K562 (cell line): ENCODE measurements around the gene PYCR2. TPM values are rescaled to one million over a fixed set of nuclear protein-coding genes. Genes with fewer than 3 reads are reported as not detected.

Experiments
- ATAC-seq: fragments of 200-7000 bp; cut with Tn5 transposase; 3 replicates; pipeline ENCODE4 v1.9.1; 2020; ENCODE audit warnings: moderate library complexity
- BruUV-seq: library from RNA; stranded (reverse); fragments of 400-500 nt; replicated peaks from 2 replicates; lab custom pipeline; 2021; lab: Mats Ljungman, UMichigan
- CTCF ChIA-PET: fragments of 300-600 bp; formaldehyde crosslinking; extraction: SDS; loops from one replicate; lab custom pipeline; 2021; ENCODE audit warnings: low intra/inter-chr PET ratio; lab: Yijun Ruan, JAX
- POLR2A ChIA-PET: fragments of 300-600, 350-650 bp; sonication (Branson Sonifier 250); formaldehyde crosslinking; extraction: SDS; loops from one replicate; lab custom pipeline; 2021; ENCODE audit warnings: antibody characterized with exemption, inconsistent platforms; lab: Yijun Ruan, JAX
- DNase-seq, 4 experiments: peaks; one replicate each; pipeline versions ENCODE4 v3.0.0 to v3.0.0-alpha.2; 2011 to 2018; ENCODE audit warnings: low spot score in 3 of 4, mixed read lengths in 3 of 4; ENCODE audit errors: extremely low read depth in 1 of 4
- FAIRE-seq: peaks from 2 replicates; lab custom pipeline; 2011; peaks lifted over from hg19 to GRCh38; lab: Jason Lieb, UNC
- H2AFZ ChIP-seq: 2 replicates; pipeline ENCODE4 v1.6.0; 2011; ENCODE audit warnings: low read depth, low read length, control low read depth, inconsistent platforms
- H3K27ac ChIP-seq: fragments of 200-600 bp; 3 replicates; pipeline ENCODE4 v1.8.0; 2011; ENCODE audit warnings: low read depth, mild to moderate bottlenecking, control low read depth, inconsistent platforms, low read length, moderate library complexity, mixed read lengths; ENCODE audit errors: extremely low read depth
- H3K27me3 ChIP-seq, 2 experiments: fragments of 300-600 bp in 1 of 2; 2 replicates in 1 of 2; 3 replicates in 1 of 2; pipeline versions ENCODE4 v1.6.0 to v1.8.0; 2011; ENCODE audit warnings: inconsistent platforms in 2 of 2, low read length in 2 of 2, mild to moderate bottlenecking in 1 of 2, mixed read lengths in 1 of 2, moderate library complexity in 1 of 2; ENCODE audit not compliant: control insufficient read depth in 2 of 2, insufficient read depth in 2 of 2
- H3K36me3 ChIP-seq: fragments of 300-600 bp; 3 replicates; pipeline ENCODE4 v1.8.0; 2011; ENCODE audit warnings: mild to moderate bottlenecking, low read length, inconsistent platforms; ENCODE audit not compliant: control insufficient read depth, insufficient read depth
- H3K4me1 ChIP-seq, 2 experiments: fragments of 200-600 bp in 1 of 2; replicated peaks in 1 of 2; 2 replicates in 1 of 2; 3 replicates in 1 of 2; pipeline versions ENCODE4 v1.5.1 to v1.8.0; 2011; ENCODE audit warnings: inconsistent platforms in 2 of 2, low read length in 2 of 2, mild to moderate bottlenecking in 1 of 2, mixed read lengths in 1 of 2, moderate library complexity in 1 of 2; ENCODE audit not compliant: control insufficient read depth in 2 of 2, insufficient read depth in 2 of 2
- H3K4me2 ChIP-seq: 2 replicates; pipeline ENCODE4 v1.6.1; 2011; ENCODE audit warnings: low read length, control low read depth, inconsistent platforms, mixed read lengths; ENCODE audit not compliant: insufficient read depth
- H3K4me3 ChIP-seq: fragments of 200-600 bp; sonication (generic), shearing (Covaris generic); 2 replicates; pipeline ENCODE4 v1.5.1; 2016; ENCODE audit warnings: control low read depth, inconsistent platforms
- H3K79me2 ChIP-seq: fragments of 200-600 bp; 3 replicates; pipeline ENCODE4 v1.8.0; 2011; ENCODE audit warnings: low read length, inconsistent platforms; ENCODE audit not compliant: control insufficient read depth, insufficient read depth
- H3K9ac ChIP-seq, 2 experiments: 2 replicates each; pipeline versions ENCODE4 v1.6.0 to v1.6.1; 2011; ENCODE audit warnings: low read depth in 2 of 2, low read length in 2 of 2, control low read depth in 1 of 2, inconsistent platforms in 1 of 2, mild to moderate bottlenecking in 1 of 2, mixed read lengths in 1 of 2; ENCODE audit not compliant: insufficient read depth in 1 of 2
- H3K9me1 ChIP-seq: one replicate; pipeline ENCODE4 v1.6.0; 2011; ENCODE audit warnings: inconsistent platforms, mild to moderate bottlenecking, low read length, moderate library complexity; ENCODE audit not compliant: control insufficient read depth, insufficient read depth
- H3K9me3 ChIP-seq: replicated peaks from 2 replicates; pipeline ENCODE4 v1.5.1; 2011; ENCODE audit warnings: low read depth, low read length, inconsistent platforms; ENCODE audit not compliant: control insufficient read depth, insufficient read depth
- H4K20me1 ChIP-seq: replicated peaks from 2 replicates; pipeline ENCODE4 v1.6.1; 2011; ENCODE audit warnings: low read length, inconsistent platforms, mixed read lengths; ENCODE audit not compliant: control insufficient read depth, insufficient read depth
- CTCF ChIP-seq, 3 experiments: IDR thresholded peaks in 2 of 3; conservative IDR thresholded peaks in 1 of 3; 2 replicates each; pipeline ENCODE4 v1.5.1; 2011 to 2012; ENCODE audit warnings: low read length in 3 of 3, mild to moderate bottlenecking in 3 of 3, control low read depth in 2 of 3, improper control_type of control experiment in 1 of 3, inconsistent platforms in 1 of 3, low read depth in 1 of 3, mixed read lengths in 1 of 3, moderate library complexity in 1 of 3; ENCODE audit not compliant: insufficient read depth in 2 of 3
- HNRNPLL ChIP-seq: fragments of 200-400 bp; formaldehyde crosslinking; IDR thresholded peaks from 2 replicates; pipeline ENCODE4 v1.6.1; 2017; ENCODE audit warnings: low read length, low read depth, mild to moderate bottlenecking; ENCODE audit not compliant: poor library complexity, severe bottlenecking
- HOMEZ ChIP-seq: fragments of 250-450 bp; sonication (Bioruptor Pico); IDR thresholded peaks from 2 replicates; pipeline ENCODE4 v1.4.0; 2020; ENCODE audit warnings: mild to moderate bottlenecking, moderate library complexity
- JUND ChIP-seq, 2 experiments: IDR thresholded peaks; 2 replicates in 1 of 2; 3 replicates in 1 of 2; pipeline ENCODE4 v1.6.1; 2011; ENCODE audit warnings: borderline replicate concordance in 2 of 2, low read depth in 2 of 2, low read length in 2 of 2, improper control_type of control experiment in 1 of 2, missing biosample characterization in 1 of 2, missing genetic modification characterization in 1 of 2, missing genetic modification reagents in 1 of 2
- KAT2B ChIP-seq: IDR thresholded peaks from one replicate; pipeline ENCODE4 v1.6.1; 2012; ENCODE audit warnings: low read depth, mild to moderate bottlenecking, control low read depth, inconsistent platforms, low read length, moderate library complexity
- KLF16 ChIP-seq: IDR thresholded peaks from 2 replicates; pipeline ENCODE4 v1.6.1; 2016; ENCODE audit warnings: antibody characterized with exemption
- RBFOX2 ChIP-seq: fragments of 200-400 bp; formaldehyde crosslinking; IDR thresholded peaks from 2 replicates; pipeline ENCODE4 v1.6.1; 2017; ENCODE audit warnings: low read depth, mild to moderate bottlenecking, low read length, moderate library complexity
- RBM39 ChIP-seq: fragments of 200-400 bp; formaldehyde crosslinking; optimal IDR thresholded peaks from 2 replicates; pipeline ENCODE3; 2018; ENCODE audit warnings: low read depth, low read length
- RCOR1 ChIP-seq, 2 experiments: IDR thresholded peaks; 2 replicates each; pipeline ENCODE4 v1.6.1; 2012; ENCODE audit warnings: low read depth in 2 of 2, low read length in 2 of 2, borderline replicate concordance in 1 of 2, improper control_type of control experiment in 1 of 2
- SMAD2 ChIP-seq: fragments of 150-350 bp; IDR thresholded peaks from 2 replicates; pipeline ENCODE4 v1.6.1; 2014; ENCODE audit warnings: low read depth, mild to moderate bottlenecking, low read length
- SMARCE1 ChIP-seq: fragments of 450-650 bp; IDR thresholded peaks from 2 replicates; pipeline ENCODE4 v1.7.1; 2016; ENCODE audit warnings: mild to moderate bottlenecking
- TFAP4 ChIP-seq: sonication (generic); formaldehyde crosslinking; IDR thresholded peaks from 2 replicates; pipeline ENCODE4 v1.8.0; 2022; ENCODE audit warnings: missing genetic modification reagents, mild to moderate bottlenecking, moderate library complexity, borderline replicate concordance
- ZKSCAN3 ChIP-seq: fragments of 250-450 bp; sonication (Bioruptor Pico); IDR thresholded peaks from 2 replicates; pipeline ENCODE4 v1.4.0; 2020
- WGBS: fragments of 100-300 bp; shearing (Covaris generic); methylation state at CpG from one replicate; pipeline ENCODE4 v1.1.6; 2016; ENCODE audit warnings: low coverage, mixed read lengths; ENCODE audit not compliant: insufficient coverage; ENCODE audit errors: missing lambda C conversion rate; 5-methylcytosine and 5-hydroxymethylcytosine counted together
- in situ Hi-C: fragments of 300-500 bp; cut with MboI; formaldehyde crosslinking; loops from 4 replicates; pipeline ENCODE4 v1.15.0; 2018; ENCODE audit warnings: inconsistent platforms, mixed read lengths
- intact Hi-C: fragments of 100-400 bp; cut with micrococcal nuclease; formaldehyde crosslinking; loops from 2 replicates; pipeline ENCODE4 v1.14.2; 2022
- polyA plus RNA-seq, 8 experiments: library from polyadenylated mRNA; depleted of rRNA in 4 of 8; stranded (reverse) in 5 of 8; unstranded in 3 of 8; fragments of >200 nt; fragmentation: Nextera tagmentation in 2 of 8; fragmentation: Illumina TruSeq in 1 of 8; extraction: Ambion mirVana in 2 of 8; extraction: Trizol in 1 of 8; gene quantifications; 2 replicates each; pipeline versions ENCODE4 v1.2.1 to v1.2.3, GENCODE V29; 2011 to 2014; ENCODE audit warnings: inconsistent platforms in 1 of 8, missing spikeins in 1 of 8
- total RNA-seq, 7 experiments: library from RNA; depleted of rRNA in 6 of 7; stranded (reverse); fragments of >200 nt in 6 of 7; fragmentation: Illumina TruSeq in 2 of 7; extraction: Trizol in 2 of 7; gene quantifications; 2 replicates each; pipeline versions ENCODE4 v1.2.1 to v1.2.3, GENCODE V29; 2011 to 2021; ENCODE audit warnings: low replicate concordance in 1 of 7

Gene PYCR2
- total and polyA plus RNA-seq, 9 of the 15 experiments (the other 6 are each of a cell fraction or from before 2014, with no cell fraction given) = 5.5 to 219 (median 127) TPM

GRCh38 chr1:225877580-225877979 lies 46.5 kb downstream of the PYCR2 start:
- FAIRE-seq = peak; percentile 75
- H3K9ac ChIP-seq = peak overlapping the region in 1 of 2 experiments; percentile 3; a peak in 1 of 4 replicates
- BruUV-seq = no TSS peak
- 0 out of 2 replicates have a peak, but pooled peaks have one; percentile 20 for TF ChIP-seq TFAP4
- TF ChIP-seq SMARCE1 = no peak
- 0 out of 2 replicates have a peak, but pooled peaks have one; percentile 24 for TF ChIP-seq JUND (IDR thresholded peaks at IDR 0.05; ENCODE audit: borderline replicate concordance, low read depth, low read length)
- TF ChIP-seq JUND (tag; IDR thresholded peaks at IDR 0.05; ENCODE audit: borderline replicate concordance, low read depth, low read length) = no peak
- TF ChIP-seq RCOR1 (IDR thresholded peaks at IDR 0.05; ENCODE audit: borderline replicate concordance in 1 of 2, low read depth in 2 of 2, low read length in 2 of 2) = 0 out of 4 replicates have a peak, but pooled peaks of 1 of the 2 experiments have one; percentile 10
- TF ChIP-seq HOMEZ (CRISPR knock-in tag) = no peak
- TF ChIP-seq RBFOX2 = 0 out of 2 replicates have a peak, but pooled peaks have one; percentile 15
- TF ChIP-seq KAT2B = no peak
- TF ChIP-seq RBM39 = no peak
- TF ChIP-seq HNRNPLL = no peak
- TF ChIP-seq SMAD2 = no peak
- TF ChIP-seq CTCF (IDR thresholded peaks at IDR 0.05 in 2 of 3, conservative IDR thresholded peaks at IDR 0.05 in 1 of 3; ENCODE audit: insufficient read depth in 2 of 3, low read depth in 1 of 3, low read length in 3 of 3) = peak; percentile 73 to 82 (median 77)
- TF ChIP-seq ZKSCAN3 (CRISPR knock-in tag) = no peak
- peak; percentile 39; the same call in 1 of the 2 replicates for TF ChIP-seq KLF16

More at GRCh38 chr1:225877580-225877979, 46.5 kb downstream of the PYCR2 start:
- Histone ChIP-seq H3K4me2 (no peak overlapping the region), H3K4me3 (no peak overlapping the region), H3K27me3 (no peaks in the 10 kb centered on the region), H3K27ac (no peak overlapping the region), H3K36me3 (peaks cover 72% of the 10 kb centered on the region), H3K9me1 (peaks cover 6% of the 10 kb centered on the region), H3K9me3 (no peaks in the 10 kb centered on the region), H3K79me2 (peaks cover 42% of the 10 kb centered on the region), H3K4me1 (peaks cover 23 to 36% of the 10 kb centered on the region in 2 experiments; a peak in 4 of 5 replicates), H2AFZ (no peak overlapping the region), H4K20me1 (peaks cover 17% of the 10 kb centered on the region; the same call in 1 of the 2 replicates)
- ChIA-PET POLR2A (interaction anchor here (1.4 to 2.2 kb wide), 2 partner anchors 8 to 13 kb away, joined by 5 to 9 read pairs; no protein-coding TSS in a partner anchor), CTCF (no interaction called here)
- WGBS = 70% methylated on average over 10 of the region's 10 CpGs
- DNase-seq (peak in 3 of 4 experiments; percentile 60 to 75 (median 63)), ATAC-seq (peak; percentile 30)
- intact Hi-C loops = no loop called here
- in situ Hi-C loops = loop anchor here (5.0 kb wide), 1 partner anchor 80 kb away; no protein-coding TSS in a partner anchor
